Smooth muscle cell of the brain vasculature (primary cell): Measurements from ENCODE around the gene TMCC1.
"Not testable (repeated sequence)": the region's sequence is repeated elsewhere in the genome, so short reads cannot be mapped to it uniquely, and the experiment has no call there.

Experiments used
- DNase-seq: peaks from one replicate; pipeline ENCODE4 v3.0.0-alpha.2; 2012; ENCODE audit warnings: low read depth, low spot score

Gene TMCC1

DNA sequence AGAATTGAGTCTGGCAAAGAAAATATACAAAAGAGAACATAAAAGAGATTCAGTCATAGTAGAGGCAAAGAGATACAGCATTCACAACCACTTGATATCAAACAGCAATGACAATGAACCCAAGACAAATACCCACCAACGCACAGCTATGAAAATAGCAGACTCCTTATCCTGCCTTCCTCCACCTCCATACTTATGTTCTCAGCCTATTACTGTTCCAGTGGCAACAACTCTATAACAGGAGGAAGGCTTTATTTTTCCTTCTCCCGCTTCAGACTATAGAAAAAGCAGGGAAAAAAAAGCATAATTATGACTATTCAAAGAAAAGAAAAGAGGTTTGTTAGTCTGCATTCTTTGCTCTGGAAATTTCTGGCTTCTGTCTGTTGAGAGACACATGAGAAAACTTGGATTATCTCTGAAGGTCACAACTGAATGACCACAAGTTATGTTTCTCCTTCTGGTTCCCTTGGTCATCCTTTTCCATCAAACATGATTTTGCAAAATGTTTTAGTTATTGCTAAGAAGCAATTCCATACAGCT, 205.9 kb downstream of the TMCC1 start:
- no peak for DNase-seq

DNA sequence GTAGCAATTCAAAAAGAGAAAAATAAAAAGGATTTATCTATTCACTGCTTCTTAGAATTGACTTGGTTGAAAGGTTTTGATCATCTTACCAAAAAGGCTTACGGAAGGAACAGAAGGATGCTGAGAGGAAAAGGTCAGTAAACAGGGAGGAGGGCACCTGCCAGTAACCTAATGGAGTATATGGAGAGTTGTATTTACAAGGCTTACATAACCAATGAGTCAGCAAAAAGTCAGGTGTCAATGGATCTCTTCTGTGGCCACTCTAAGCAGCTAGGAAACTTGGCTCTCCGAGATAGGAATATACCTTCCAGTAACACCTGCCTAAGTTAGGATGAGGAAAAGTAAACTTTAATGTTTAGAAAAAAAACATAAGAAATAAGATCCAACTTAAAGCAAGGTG, 206.6 kb downstream of the TMCC1 start:
- DNase-seq, result no peak

DNA sequence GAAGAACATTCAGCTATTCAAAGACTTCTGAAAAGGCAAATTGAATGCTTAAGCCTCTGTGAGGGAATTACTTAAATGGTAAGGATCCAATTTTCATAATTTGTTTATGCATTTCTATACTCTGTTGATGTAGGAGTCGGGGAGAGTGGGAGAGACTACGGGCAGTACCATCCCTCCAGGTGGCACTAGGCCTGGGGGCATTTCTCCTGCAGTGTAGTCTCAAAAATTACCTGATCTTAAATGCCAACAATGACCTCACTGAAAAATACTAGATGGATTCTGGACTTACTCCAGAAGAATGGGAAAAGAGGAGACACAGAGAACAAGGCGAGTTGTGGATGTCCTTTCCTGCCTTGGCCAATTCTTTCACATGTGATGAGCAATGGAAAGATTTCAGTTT, 209.2 kb downstream of the TMCC1 start:
- DNase-seq, result no peak

DNA sequence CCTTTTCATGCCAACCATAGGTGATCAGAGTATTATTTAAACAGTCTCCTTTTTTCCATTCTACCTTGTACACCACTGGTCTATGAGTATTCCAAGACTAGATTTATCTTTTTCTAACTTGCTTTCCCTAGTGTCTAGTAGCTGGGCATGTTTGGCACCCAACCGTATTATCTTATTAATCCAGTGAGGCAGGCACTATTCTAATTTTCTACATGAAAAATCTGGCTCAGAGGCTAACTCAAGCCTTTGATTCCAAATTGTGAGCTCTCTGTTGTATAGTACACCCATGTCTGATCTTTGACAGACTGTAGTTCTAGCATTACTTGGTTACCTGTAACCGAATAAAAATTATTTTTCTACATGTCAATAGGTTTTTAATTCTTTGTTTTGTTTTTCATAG, 210.3 kb downstream of the TMCC1 start:
- DNase-seq, result no peak

DNA sequence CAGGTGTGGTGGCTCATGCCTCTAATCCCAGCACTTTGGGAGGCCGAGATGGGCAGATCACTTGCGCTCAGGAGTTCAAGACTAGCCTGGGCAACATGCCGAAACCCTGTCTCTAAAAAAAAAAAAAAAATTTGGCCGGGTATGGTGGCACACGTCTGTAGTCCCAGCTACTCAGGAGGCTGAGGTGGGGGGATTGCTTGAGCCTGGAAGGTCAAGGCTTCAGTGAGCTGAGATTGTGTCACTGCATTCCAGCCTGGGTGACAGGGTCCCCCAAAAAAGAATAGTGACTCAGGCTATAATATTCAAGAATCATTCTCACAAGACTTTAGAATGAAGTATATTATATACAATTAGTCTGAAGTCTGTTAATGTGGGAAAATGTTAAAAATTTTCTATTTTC, 216.5 kb downstream of the TMCC1 start:
- DNase-seq, result no peak

DNA sequence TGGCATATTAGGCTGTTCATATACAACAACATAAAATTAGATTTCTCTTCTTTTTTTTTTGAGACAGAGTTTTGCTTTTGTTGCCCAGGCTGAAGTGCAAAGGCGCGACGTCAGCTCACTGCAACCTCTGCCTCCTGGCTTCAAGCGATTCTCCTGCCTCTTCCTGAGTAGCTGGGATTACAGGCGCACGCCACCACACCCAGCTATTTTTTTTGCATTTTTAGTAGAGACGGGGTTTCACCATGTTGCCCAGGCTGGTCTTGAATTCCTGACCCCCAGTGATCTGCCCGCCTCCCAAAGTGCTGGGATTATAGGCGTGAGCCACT, 218.8 kb downstream of the TMCC1 start:
- not testable (repeated sequence) for DNase-seq

DNA sequence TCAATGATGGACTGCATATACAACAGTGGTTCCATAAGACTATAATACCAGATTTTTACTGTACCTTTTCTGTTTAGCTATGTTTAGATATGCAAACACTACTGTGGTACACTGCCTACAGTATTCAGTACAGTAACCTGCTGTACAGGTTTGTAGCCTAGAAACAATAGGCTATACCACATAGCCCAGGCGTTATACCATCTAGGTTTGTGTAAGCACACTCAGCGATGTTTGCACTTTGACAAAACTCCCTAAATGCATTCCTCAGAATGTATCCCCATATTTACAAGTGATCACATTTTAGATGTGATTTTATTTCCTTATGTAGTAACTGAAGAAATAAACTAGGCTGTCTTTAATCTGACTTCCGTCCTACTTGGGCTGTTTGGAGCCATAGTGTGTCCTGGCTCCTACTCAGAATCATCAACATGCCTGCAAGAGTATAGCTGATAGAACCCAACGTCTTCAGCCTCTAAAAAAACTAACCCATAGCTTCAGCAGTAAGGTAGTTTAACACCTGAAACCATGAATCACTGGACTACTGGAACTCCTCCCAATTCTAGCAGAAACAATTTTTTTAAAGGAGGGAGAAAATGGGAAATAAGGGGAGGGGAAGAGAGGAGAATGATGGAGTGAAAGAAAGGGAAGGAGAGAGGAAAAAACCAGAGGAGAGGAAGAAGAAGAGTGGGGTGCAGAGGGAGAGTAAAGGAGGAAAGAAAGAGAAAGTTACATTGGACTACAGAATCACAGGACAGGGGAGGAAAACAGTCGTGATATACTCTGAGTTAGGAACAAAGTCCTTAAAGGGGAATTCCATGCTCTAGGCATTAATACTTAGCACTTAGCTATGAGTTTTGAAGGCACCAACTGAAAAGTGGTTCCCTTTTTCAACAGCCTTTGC, 219.4 kb downstream of the TMCC1 start:
- no peak for DNase-seq

DNA sequence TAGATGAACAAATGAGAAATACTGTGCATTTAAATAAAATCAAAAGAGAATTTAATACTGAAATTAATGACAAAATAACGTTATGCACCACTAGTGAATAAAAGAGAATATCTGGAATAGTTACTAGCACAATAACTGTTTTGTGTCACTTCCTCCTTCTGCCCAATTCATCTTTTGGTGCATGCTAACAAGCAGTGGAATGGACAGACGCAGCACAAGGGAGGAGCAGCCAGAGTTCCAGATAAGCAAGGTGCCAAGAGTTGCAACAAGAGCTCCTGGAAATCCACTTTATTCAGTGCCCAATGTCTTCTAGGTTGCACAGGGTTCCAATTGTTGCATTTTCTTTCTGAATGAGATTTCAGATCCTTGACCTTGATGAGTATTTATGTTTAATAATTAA, 220.5 kb downstream of the TMCC1 start:
- DNase-seq, result no peak

DNA sequence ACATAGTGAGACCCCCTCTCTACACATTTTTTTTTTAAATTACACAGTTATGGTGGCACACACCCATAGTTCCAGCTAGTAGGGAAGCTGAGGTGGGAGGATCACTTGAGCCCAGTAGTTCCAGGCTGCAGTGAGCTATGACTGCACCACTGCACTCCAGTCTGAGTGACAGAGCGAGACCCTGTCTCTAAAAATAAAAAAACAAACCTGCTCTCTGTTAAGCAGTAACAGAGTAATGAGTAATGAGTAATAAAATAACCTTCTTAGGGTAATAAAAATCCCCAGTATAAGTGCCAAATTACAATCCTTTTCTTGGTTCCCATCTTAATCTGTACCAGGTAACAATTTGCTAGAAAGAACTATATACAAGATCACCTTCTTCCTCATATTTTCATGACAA, 221.1 kb downstream of the TMCC1 start:
- no peak for DNase-seq

DNA sequence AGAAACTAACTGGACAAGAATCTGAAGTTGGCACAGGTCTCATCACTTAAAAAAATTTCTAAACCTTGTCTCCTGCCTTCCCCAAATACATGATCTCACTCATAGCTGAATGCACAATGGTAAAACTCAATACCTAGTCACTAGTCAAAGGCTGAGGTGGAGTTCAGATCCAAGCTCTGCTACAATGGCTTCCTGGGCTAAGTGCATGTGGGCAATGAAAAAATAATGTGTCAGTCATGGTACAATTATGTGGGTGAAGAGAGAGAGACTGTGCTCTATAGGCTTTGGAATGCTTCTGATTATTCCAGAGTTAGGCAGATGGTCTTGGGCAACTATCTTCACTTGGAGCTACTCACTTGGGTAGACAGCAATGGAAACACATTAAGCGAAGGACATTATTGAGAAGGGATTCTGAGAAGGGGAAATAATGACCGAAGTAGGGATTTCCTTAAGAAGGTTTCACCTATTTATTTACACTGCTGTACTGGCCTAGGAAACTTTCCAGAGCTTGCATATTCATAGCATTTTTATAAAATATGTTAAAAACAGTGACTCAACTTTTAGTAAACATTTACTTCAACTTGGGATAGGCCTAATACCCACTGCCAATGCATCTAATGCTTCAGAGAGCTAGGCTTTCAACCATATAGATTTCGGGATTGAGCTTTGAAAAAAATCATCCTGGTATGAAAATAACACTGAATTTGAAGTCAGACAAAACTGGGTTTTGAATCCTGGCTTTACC, 228.3 kb downstream of the TMCC1 start:
- no peak for DNase-seq

DNA sequence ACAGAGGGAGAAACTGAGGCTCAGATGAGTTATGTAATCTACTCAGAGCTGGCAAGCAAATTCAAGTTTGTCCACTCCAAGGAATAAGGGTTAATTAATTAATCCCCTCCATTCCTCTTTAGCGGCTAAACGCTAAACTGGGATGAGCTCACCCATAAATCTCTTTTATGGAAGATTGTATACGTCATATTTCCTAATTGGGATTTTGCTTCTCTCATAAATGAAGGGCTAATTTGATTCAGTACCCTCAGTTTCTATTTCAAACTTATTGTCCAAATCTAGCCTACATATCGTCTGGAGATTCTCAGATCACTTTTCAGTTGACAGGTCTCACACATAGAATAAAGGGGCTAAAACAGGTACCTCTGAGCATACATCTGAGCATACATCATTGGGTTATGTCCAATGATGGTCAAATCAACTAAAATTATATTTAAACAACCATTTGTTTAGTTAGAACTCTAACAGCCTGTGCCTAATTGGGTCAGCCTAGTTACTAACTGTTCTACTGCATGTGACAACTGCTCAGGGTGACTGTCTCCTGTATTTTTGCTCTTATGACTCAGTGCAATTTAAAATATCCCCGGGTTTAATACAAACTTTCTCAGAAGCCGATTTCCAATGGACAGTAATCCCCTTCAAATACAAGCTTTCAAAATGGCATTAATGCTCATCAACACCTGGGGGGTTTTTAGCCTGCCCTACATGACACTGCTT, 229.4 kb downstream of the TMCC1 start:
- DNase-seq, result no peak

DNA sequence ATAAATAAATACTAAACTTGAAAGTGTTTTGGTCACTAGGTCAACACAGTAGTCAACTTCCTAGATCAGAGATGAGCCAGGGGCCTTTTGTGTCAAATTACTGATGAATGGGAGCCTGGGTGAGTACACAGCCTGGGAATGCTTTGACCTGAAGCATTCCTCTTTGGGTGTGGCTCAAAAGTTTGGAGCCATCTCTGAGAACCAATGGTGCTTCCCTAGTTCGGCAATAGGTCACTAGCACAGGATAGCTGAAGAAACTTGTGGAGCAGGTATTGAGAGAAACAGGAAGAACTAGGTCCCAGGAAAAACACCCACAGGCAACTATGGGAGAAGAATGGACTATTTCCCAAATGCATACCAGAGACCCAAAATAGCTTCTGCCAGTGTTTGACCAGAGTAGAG, 230.5 kb downstream of the TMCC1 start:
- no peak for DNase-seq

DNA sequence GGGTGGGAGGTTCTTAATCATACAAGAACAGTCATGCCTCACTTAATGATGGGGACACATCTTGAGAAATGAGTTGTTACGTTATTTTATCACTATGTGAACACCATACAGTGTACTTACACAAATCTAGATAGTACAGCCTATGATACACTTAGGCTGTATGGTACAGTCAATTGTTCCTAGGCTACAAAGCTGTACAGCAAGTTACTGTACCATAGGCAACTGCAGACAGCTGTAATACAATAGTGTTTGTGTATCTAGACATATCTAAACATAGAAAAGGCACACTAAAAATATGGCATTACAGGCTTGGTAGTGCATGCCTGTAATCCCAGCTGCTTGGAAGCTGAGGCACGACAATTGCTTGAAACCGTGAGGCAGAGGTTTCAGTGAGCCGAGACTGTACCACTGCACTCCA, 231.3 kb downstream of the TMCC1 start:
- no peak for DNase-seq

DNA sequence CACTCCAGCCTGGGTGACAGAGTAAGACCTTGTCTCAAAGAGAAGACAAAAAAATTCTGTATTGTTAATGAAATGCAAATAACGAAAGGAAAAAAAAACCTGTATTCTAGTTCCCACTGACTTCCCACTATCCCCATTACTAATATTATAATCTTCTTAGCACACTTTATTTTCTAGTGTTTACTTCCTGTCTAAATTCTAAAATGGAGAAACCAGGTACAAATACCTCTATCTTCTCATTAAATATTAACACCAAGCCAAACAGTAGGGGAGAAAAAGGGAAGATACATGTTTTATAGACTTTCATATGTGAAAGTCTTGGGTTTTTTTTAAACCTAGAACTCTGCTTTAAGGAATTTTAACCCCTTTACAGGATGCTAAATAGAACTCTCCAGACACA, 231.7 kb downstream of the TMCC1 start:
- no peak for DNase-seq

DNA sequence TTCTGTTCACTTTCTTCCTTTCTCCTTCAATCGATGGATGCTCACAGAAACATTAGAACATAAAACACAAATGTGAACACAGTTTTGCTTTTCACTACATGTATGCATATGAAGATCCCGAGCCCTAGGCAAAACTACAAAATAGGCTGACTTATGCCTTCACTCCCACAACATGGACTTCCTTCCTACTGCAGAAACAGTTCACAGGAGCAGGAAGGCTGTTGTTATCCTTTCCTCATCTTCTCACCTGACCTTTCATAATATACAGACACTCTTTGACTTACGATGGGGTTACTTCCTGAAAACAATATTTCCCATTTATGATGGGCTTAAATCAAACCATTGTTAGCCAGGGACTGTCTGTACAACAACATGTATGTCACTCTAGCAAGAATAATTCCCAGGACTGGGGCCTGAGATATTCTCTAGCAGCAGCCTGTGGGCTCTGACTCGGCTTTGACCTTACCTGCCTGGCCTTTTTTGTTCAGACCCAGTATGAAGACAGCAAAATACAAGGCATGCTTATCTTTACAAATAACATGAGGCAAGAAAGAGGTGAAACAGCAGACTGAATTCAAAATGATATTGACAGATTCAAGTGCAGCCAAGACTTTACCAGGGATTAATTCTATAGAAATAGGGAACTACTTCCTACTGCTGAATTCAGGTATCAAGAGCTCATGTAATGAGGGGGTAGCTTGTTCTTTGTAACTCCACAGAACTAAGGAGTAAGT, 235.2 kb downstream of the TMCC1 start:
- no peak for DNase-seq

DNA sequence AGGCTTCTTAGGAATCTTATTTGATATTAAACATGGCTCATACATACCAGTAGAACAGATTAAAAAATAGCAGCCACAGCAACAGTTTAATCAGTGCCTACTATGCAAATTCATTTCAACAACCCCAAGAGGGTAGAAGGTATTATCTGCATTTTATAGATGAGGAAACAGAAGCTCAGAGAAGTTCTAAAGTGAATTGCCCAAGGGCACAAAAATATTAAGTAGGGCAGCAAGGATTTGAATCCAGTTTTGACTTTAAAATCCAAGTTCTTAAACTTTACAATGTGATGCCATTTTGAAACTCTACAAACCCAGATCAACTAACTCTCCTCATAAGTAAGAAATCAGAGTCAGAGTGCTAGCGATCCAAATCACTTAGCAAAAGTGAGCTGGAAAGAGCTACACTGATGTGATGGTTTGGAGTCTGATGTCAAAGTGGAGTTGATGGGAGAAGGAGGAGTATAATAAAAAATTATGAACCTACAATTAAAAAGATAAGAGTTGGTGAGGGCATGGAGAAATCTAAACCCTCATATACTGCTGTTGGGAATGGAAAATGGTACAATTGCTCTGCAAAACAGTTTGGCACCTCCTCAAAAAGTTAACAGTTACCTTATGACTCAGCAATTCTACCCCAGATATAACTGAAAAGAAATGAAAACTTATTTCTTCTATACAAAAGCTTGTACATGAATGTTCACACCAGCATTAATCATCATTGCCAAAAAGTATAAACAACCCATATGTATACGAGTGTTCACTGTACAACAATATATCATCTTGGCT, 236.1 kb downstream of the TMCC1 start:
- DNase-seq, result no peak

DNA sequence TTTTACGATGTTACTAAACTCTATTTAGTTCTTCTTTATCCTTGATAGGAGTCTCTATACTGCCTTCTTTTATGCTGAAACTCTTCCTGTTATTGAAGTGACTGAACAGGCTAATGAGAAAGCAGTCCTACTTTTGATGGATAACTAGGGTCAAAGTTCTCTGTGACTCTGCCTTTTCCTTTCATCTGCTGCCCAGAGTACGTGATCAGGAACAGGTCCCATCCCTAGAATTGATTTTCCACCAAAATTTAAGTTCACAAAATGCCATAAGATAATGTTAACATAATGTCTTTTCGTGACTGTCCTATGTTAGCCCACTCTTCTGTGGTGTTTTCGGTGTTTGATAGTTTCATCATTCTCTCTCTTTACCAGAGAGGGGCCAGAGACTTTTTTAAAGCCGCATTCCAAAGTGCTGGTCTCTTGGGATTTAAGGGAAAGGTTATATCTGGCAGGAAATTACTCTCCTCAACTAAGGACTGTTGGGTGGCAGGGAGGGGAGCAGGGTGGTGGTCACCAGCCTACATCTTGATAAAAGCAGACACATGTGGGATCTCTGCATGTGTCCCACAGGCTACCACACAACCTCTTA, 236.8 kb downstream of the TMCC1 start:
- DNase-seq, result no peak

DNA sequence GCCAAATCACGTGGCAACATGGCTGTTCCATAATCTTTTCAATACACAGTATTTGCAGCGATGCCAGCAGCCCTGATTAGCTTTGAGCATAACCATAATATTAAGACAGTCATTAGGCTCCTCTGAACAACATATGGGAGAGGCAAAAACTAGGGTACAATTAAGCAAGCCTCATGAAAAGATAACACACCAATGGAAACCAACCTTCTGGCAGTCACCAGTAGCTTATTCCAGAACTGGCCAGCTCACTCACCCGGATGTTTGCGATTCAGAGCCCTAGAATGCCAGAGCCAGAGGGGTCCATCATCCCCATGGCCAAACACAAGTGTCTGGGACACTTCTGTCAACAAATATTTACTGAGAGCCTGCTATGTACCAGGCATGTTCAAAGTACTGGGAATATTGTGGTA, 238.2 kb downstream of the TMCC1 start:
- DNase-seq, result no peak

DNA sequence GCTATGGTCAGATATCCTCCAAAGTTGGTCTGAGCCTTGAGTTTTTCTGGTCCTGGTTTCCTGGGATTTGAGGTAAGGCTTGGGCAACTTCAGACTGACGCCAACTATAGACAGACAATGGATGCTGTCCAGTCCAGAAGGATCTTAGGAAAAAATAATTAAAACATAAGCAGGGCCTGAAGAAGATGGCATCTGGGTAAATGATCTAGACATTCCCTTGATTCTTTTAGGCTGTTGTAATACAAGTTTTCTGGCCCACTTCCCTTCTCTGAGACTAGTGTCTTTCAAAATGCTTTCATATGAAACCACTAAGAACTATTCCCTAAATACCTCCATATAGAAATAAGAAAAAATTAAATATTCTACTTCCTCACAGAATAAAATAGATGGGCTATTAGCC, 239.4 kb downstream of the TMCC1 start:
- no peak for DNase-seq

DNA sequence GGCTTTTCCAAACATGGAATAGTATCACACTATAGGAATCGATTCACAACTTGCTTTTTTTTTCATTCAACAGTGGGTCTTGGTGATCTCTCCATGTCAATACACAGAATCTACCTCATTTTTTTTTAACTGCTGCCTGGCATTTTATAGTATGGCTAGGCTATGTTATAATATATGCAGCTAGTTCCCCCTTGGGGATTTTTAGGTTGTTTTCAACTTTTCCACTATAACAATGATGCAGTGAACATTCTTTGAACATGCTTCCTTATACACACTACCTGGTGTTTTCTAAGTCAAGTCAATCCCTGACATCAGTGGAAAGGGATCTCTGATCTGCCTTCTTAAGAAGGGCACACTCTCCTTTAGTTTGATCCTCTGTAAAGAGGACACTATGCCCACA, 240.5 kb downstream of the TMCC1 start:
- DNase-seq, result no peak
